ENCODE data around the gene NOL4L. TPM values are rescaled to one million over a fixed set of nuclear protein-coding genes. Genes with fewer than 3 reads are reported as not detected.
A peak's percentile ranks its signal among the peaks of the same experiment; 100 is the strongest.

Gene NOL4L
- total RNA-seq, 4 donors from 2014 or later, result 45.6 to 105 (median 85.9) TPM

GRCh38 chr20:32484958-32485769 lies 100.0 kb downstream of the NOL4L start:
- in situ Hi-C loops (cut with MboI; ENCODE audit: low pct_ligation_motif_present in 1 of 4, low pct_unique_long_range_greater_than_20kb in 1 of 4, low sequenced_read_pairs in 3 of 4), result no loop called here

DNA sequence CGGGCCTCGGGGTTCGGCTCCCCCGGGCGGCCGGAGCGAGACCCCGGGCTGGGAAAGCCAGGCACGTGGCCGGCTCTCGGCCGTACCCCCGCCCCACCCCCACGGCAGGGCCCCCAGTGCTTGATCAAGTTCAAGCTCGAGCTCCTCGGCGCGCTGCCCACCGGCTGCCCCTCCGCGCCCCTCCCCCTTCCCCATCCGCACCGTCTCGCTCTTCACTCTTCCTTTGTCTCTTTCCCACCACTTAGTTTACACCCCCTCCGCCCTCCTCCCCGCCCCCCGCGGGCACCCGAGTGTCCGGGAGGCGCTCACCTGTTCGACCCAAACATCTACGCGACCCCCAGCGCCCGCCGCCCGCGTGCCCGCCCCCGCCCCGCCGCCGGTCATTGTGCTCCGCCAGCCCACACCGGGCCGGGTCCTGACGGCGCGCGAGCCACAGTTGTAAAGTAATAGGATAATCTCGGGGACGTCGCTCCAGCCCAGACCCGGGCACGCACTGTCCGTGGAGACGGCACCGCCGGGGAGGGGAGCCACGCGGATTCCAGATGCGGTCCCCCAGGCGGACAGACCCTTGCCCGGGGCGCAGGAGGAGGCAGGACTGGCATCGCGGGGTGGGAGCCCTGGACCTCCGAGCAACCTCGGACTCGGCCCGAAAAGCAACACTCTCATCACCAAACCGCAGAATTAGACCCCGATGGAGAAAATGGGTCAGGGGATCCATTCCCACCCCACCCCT lies 100.7 kb downstream of the NOL4L start:
- Histone ChIP-seq H3K36me3 (no peaks in the 10 kb centered on the region), H3K27ac (peak overlapping the region; percentile 93 to 97 (median 96)), H3K27me3 (no peaks in the 10 kb centered on the region), H3K4me1 (peaks cover 24 to 44% (median 36%) of the 10 kb centered on the region in 4 donors), H3K9me3 (no peaks in the 10 kb centered on the region), H3K4me3 (peak overlapping the region; percentile 29 to 97 (median 91))
- 1% methylated on average over 61 of the region's 74 CpGs; no CpG with 5 or more reads in 1 of the 2 donors for WGBS, 2 donors (ENCODE audit: low coverage in 1 of 2)
- peak; percentile 11 for TF ChIP-seq POLR2A (IDR thresholded peaks at IDR 0.05)
- TF ChIP-seq POLR2AphosphoS5 (IDR thresholded peaks at IDR 0.05), result no peak
- in situ Hi-C loops (cut with MboI; ENCODE audit: low pct_ligation_motif_present in 1 of 4, low pct_unique_long_range_greater_than_20kb in 1 of 4, low sequenced_read_pairs in 3 of 4) (no loop called here), intact Hi-C loops (cut with DNase I; ENCODE audit: low total_unique reads) (loop anchor here (5.0 to 10.0 kb wide), 2 partner anchors 127 to 300 kb away; partner anchors contain the start of gene ASXL1)
- DNase-seq, result peak; percentile 59

More at GRCh38 chr20:32484958-32485769, 100.0 kb downstream of the NOL4L start:
- H3K27ac ChIP-seq, result peak overlapping the region; percentile 93 to 97 (median 96)
- H3K4me3 ChIP-seq, result peak overlapping the region in 3 of 4 donors; percentile 89 to 97 (median 93)
- H3K27me3 ChIP-seq, result no peaks in the 10 kb centered on the region
- intact Hi-C loops (cut with DNase I; ENCODE audit: low total_unique reads), result loop anchor here (5.0 to 10.0 kb wide), 2 partner anchors 128 to 300 kb away; partner anchors contain the start of gene ASXL1
- TF ChIP-seq POLR2AphosphoS5 (IDR thresholded peaks at IDR 0.05) (no peak), EP300 (IDR thresholded peaks at IDR 0.05; ENCODE audit: low read depth) (no peak), POLR2A (IDR thresholded peaks at IDR 0.05) (no peak)
- TF ChIP-seq, protein P1, sequence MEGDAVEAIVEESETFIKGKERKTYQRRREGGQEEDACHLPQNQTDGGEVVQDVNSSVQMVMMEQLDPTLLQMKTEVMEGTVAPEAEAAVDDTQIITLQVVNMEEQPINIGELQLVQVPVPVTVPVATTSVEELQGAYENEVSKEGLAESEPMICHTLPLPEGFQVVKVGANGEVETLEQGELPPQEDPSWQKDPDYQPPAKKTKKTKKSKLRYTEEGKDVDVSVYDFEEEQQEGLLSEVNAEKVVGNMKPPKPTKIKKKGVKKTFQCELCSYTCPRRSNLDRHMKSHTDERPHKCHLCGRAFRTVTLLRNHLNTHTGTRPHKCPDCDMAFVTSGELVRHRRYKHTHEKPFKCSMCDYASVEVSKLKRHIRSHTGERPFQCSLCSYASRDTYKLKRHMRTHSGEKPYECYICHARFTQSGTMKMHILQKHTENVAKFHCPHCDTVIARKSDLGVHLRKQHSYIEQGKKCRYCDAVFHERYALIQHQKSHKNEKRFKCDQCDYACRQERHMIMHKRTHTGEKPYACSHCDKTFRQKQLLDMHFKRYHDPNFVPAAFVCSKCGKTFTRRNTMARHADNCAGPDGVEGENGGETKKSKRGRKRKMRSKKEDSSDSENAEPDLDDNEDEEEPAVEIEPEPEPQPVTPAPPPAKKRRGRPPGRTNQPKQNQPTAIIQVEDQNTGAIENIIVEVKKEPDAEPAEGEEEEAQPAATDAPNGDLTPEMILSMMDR (IDR thresholded peaks at IDR 0.05), result peak; percentile 75 to 94 (median 87)
- H3K4me1 ChIP-seq, result peaks cover 17 to 36% (median 28%) of the 10 kb centered on the region in 4 donors
- DNase-seq, result peak; percentile 87
- WGBS, 2 donors (ENCODE audit: low coverage in 1 of 2), result 3% methylated on average over 17 to 20 of the region's 20 CpGs
- H3K9me3 ChIP-seq, result no peaks in the 10 kb centered on the region
- no peaks in the 10 kb centered on the region for H3K36me3 ChIP-seq

GRCh38 chr20:32483351-32484224 lies 101.5 kb downstream of the NOL4L start:
- TF ChIP-seq EP300 (IDR thresholded peaks at IDR 0.05; ENCODE audit: low read depth) (no peak), POLR2AphosphoS5 (IDR thresholded peaks at IDR 0.05) (peak; percentile 64 to 87 (median 78)), POLR2A (IDR thresholded peaks at IDR 0.05) (peak; percentile 60)
- TF ChIP-seq, protein P1 (IDR thresholded peaks at IDR 0.05), result peak in 2 of 5 experiments; percentile 14 to 19
- no peaks in the 10 kb centered on the region for H3K36me3 ChIP-seq
- DNase-seq, result peak; percentile 87
- H3K9me3 ChIP-seq, result no peaks in the 10 kb centered on the region
- intact Hi-C loops (cut with DNase I; ENCODE audit: low total_unique reads), result loop anchor here (5.0 to 10.0 kb wide), 2 partner anchors 126 to 299 kb away; partner anchors contain the start of gene ASXL1
- peak overlapping the region; percentile 85 to 97 (median 91) for H3K4me3 ChIP-seq
- peak overlapping the region; percentile 93 to 97 (median 96) for H3K27ac ChIP-seq
- WGBS, 2 donors (ENCODE audit: low coverage in 1 of 2), result 1% methylated on average over 61 of the region's 79 CpGs; no CpG with 5 or more reads in 1 of the 2 donors
- in situ Hi-C loops (cut with MboI; ENCODE audit: low pct_ligation_motif_present in 1 of 4, low pct_unique_long_range_greater_than_20kb in 1 of 4, low sequenced_read_pairs in 3 of 4), result no loop called here
- no peaks in the 10 kb centered on the region for H3K27me3 ChIP-seq
- H3K4me1 ChIP-seq, result peaks cover 31 to 52% (median 44%) of the 10 kb centered on the region in 4 donors
